Measurements from ENCODE around the gene YAP1. TPM values are rescaled to one million over a fixed set of nuclear protein-coding genes. Genes with fewer than 3 reads are reported as not detected.

YAP1 gene
- polyA plus RNA-seq, 1 donor: 78.8 TPM

- DNase-seq: no peak
Observed at GRCh38 chr11:102280245-102280833, 170.1 kb downstream of the YAP1 start.

Other genes with a start within 250 kb of the YAP1 start
- gene CEP126, start 195.4 kb upstream of the YAP1 start, polyA plus RNA-seq (ENCODE audit: insufficient read length): 2.8 TPM
- gene ANGPTL5, start 193.9 kb upstream of the YAP1 start, polyA plus RNA-seq (ENCODE audit: insufficient read length): not detected
- 2.2 TPM for gene CFAP300, start 63.0 kb upstream of the YAP1 start, polyA plus RNA-seq (ENCODE audit: insufficient read length)
- 1.7 TPM for gene BIRC3, start 207.0 kb downstream of the YAP1 start, polyA plus RNA-seq (ENCODE audit: insufficient read length)
- gene BIRC2, start 236.8 kb downstream of the YAP1 start, polyA plus RNA-seq (ENCODE audit: insufficient read length): 39.9 TPM

All from hindlimb muscle (tissue), 1 donor.